ENCODE results near the gene LDHD. TPM values are rescaled to one million over a fixed set of nuclear protein-coding genes. Genes with fewer than 3 reads are reported as not detected.
A peak's percentile ranks its signal among the peaks of the same experiment; 100 is the strongest.

LDHD gene
- total and polyA plus RNA-seq, 4 donors, result 5.5 to 6.8 (median 5.6) TPM

DNA sequence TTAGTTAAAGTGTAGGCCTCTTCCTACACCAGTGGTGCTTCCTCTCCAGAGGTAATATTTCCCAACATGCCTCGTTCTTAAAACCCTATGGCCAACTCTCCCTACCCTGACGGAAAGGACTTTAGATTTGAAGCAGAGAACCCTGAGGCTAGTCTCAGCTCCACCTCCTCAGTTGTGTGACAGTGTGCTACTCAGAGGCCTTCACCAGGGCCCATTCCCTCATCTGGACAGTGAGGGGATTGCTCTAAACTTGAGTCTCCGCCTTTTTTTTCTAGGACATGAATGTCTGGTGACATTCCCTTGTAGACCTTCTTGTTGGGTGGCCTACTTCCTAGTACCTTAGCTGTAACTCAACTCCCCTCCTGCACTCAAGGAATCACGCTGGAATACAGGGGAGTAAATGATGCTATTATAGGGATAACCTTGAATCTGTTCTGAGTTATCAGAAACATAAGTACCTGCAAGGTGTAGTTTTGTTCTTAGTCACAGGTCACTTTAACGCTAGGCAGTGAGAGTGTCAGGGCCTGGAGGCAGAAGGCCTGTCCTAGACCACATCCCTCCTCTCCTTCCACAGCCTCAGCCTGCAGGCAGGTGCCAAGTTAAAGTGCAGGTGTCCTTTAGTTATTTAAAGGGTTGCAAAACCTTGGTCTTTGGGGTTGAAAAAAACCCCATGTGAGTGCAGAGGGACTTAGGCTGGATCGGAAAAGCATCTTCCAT is 26.9 kb downstream of the LDHD start:
- DNase-seq (no peak), ATAC-seq (ENCODE audit: low FRiP score) (no peak)
- WGBS, 2 donors, result 81% methylated on average over 6 of the region's 6 CpGs
- no peak overlapping the region for H3K27ac ChIP-seq (ENCODE audit: low read depth in 1 of 2, low read length in 2 of 2)
- no peaks in the 10 kb centered on the region for H3K9me3 ChIP-seq (ENCODE audit: control insufficient read depth, low read length)
- intact Hi-C loops (cut with DNase I), result no loop called here
- no peaks in the 10 kb centered on the region for H3K4me1 ChIP-seq (ENCODE audit: control insufficient read depth in 1 of 2, insufficient read depth in 2 of 2, low read length in 2 of 2)
- H3K27me3 ChIP-seq (ENCODE audit: control insufficient read depth in 1 of 2, insufficient read depth in 2 of 2, low read length in 1 of 2), result no peaks in the 10 kb centered on the region
- no peaks in the 10 kb centered on the region for H3K36me3 ChIP-seq (ENCODE audit: control insufficient read depth in 1 of 2, insufficient read depth in 2 of 2, low read length in 1 of 2)
- H3K4me3 ChIP-seq (ENCODE audit: low read length in 2 of 2), result no peak overlapping the region

GRCh38 chr16:75088934-75089333 is 27.6 kb downstream of the LDHD start:
- H3K9me3 ChIP-seq (ENCODE audit: control insufficient read depth, low read length), result no peaks in the 10 kb centered on the region
- intact Hi-C loops (cut with DNase I), result no loop called here
- no peaks in the 10 kb centered on the region for H3K36me3 ChIP-seq (ENCODE audit: control insufficient read depth in 1 of 2, insufficient read depth in 2 of 2, low read length in 1 of 2)
- 84 to 85% methylated on average over 8 of the region's 8 CpGs for WGBS, 2 donors
- no peak for ATAC-seq (ENCODE audit: low FRiP score)
- no peak overlapping the region for H3K4me3 ChIP-seq (ENCODE audit: low read length in 2 of 2)
- H3K4me1 ChIP-seq (ENCODE audit: control insufficient read depth in 1 of 2, insufficient read depth in 2 of 2, low read length in 2 of 2), result no peaks in the 10 kb centered on the region
- DNase-seq, result no peak
- H3K27me3 ChIP-seq (ENCODE audit: control insufficient read depth in 1 of 2, insufficient read depth in 2 of 2, low read length in 1 of 2), result no peaks in the 10 kb centered on the region
- no peak overlapping the region for H3K27ac ChIP-seq (ENCODE audit: low read depth in 1 of 2, low read length in 2 of 2)

GRCh38 chr16:75088216-75088615 is 28.4 kb downstream of the LDHD start:
- intact Hi-C loops (cut with DNase I), result no loop called here
- Histone ChIP-seq H3K9me3 (ENCODE audit: control insufficient read depth, low read length) (no peaks in the 10 kb centered on the region), H3K27ac (ENCODE audit: low read depth in 1 of 2, low read length in 2 of 2) (no peak overlapping the region), H3K4me1 (ENCODE audit: control insufficient read depth in 1 of 2, insufficient read depth in 2 of 2, low read length in 2 of 2) (no peaks in the 10 kb centered on the region), H3K36me3 (ENCODE audit: control insufficient read depth in 1 of 2, insufficient read depth in 2 of 2, low read length in 1 of 2) (no peaks in the 10 kb centered on the region), H3K4me3 (ENCODE audit: low read length in 2 of 2) (no peak overlapping the region), H3K27me3 (ENCODE audit: control insufficient read depth in 1 of 2, insufficient read depth in 2 of 2, low read length in 1 of 2) (no peaks in the 10 kb centered on the region)
- WGBS, 2 donors, result 61 to 77% methylated on average over 3 of the region's 3 CpGs
- DNase-seq (no peak), ATAC-seq (ENCODE audit: low FRiP score) (no peak)

DNA sequence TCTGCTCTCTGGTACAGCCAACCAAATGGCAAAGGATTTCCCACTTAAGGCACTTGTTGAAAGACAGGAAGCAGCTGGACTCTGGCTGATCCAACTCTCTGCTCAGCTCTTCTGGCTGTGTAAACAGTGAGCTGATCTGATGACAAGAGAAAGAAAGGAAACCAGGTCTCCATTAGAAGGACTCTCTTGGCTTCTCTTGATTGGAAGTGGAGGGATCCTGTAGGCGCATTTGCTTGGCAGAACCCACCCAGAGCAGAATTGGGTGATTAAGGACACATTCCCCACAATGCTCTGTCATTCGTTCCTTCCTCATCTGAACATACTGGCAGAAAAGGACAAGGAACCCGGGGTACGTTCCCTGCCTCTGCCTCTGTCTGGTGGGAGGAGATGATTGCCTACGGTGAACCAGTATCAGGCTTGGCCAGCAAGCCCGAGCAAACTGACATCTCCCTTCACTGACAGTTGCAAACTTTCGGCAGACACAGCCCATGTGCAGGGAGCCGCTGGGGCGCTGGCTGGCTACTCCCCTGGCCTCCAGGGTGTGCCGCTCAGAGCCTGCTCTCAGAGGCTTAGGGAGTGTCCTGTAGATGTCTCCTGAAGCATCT is 29.1 kb downstream of the LDHD start:
- H3K27ac ChIP-seq (ENCODE audit: low read depth in 1 of 2, low read length in 2 of 2), result no peak overlapping the region
- no peaks in the 10 kb centered on the region for H3K27me3 ChIP-seq (ENCODE audit: control insufficient read depth in 1 of 2, insufficient read depth in 2 of 2, low read length in 1 of 2)
- no peak for DNase-seq
- no peaks in the 10 kb centered on the region for H3K9me3 ChIP-seq (ENCODE audit: control insufficient read depth, low read length)
- no peak overlapping the region for H3K4me3 ChIP-seq (ENCODE audit: low read length in 2 of 2)
- intact Hi-C loops (cut with DNase I), result no loop called here
- WGBS, 2 donors, result 65 to 71% methylated on average over 10 of the region's 10 CpGs
- no peaks in the 10 kb centered on the region for H3K4me1 ChIP-seq (ENCODE audit: control insufficient read depth in 1 of 2, insufficient read depth in 2 of 2, low read length in 2 of 2)
- ATAC-seq (ENCODE audit: low FRiP score), result peak; percentile 65
- no peaks in the 10 kb centered on the region for H3K36me3 ChIP-seq (ENCODE audit: control insufficient read depth in 1 of 2, insufficient read depth in 2 of 2, low read length in 1 of 2)

DNA sequence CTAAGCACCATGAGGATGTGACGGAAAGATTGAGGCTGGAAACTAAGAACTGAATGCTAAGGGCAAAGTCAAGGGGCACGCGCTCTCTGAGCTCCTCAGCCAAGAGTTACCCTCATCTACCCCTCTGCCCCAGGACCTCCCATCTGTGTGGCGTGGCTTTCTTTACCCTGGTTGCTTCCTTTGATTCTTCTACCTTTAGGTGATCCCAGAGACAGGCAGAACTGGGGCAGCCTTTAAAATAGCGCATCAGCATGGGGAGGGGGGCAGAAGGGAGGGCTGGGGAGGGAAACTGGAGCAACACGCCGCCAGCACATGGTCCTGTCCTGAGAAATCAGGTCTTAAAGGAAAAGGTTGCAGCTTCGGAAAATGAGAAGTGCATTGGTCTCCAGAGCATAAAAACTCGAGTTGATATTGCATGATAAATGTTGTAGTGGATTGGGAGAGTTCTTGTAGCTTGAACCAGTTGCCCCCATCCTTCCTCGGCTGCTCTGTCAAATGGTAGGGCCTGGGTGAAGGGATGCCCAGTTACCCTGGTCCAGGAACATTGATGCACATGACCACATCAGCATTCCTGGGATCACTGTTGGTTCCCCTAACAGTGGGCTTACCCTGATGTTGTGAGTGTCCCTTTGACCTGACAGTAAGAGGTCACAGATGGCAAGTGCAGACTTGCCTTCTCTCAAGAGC is 29.7 kb downstream of the LDHD start:
- WGBS, 2 donors, result 94% methylated on average over 10 of the region's 10 CpGs
- Histone ChIP-seq H3K27ac (ENCODE audit: low read depth in 1 of 2, low read length in 2 of 2) (no peak overlapping the region), H3K4me3 (ENCODE audit: low read length in 2 of 2) (no peak overlapping the region), H3K4me1 (ENCODE audit: control insufficient read depth in 1 of 2, insufficient read depth in 2 of 2, low read length in 2 of 2) (no peaks in the 10 kb centered on the region), H3K9me3 (ENCODE audit: control insufficient read depth, low read length) (no peaks in the 10 kb centered on the region), H3K36me3 (ENCODE audit: control insufficient read depth in 1 of 2, insufficient read depth in 2 of 2, low read length in 1 of 2) (no peaks in the 10 kb centered on the region), H3K27me3 (ENCODE audit: control insufficient read depth in 1 of 2, insufficient read depth in 2 of 2, low read length in 1 of 2) (no peaks in the 10 kb centered on the region)
- intact Hi-C loops (cut with DNase I), result no loop called here
- ATAC-seq (ENCODE audit: low FRiP score) (no peak), DNase-seq (no peak)

DNA sequence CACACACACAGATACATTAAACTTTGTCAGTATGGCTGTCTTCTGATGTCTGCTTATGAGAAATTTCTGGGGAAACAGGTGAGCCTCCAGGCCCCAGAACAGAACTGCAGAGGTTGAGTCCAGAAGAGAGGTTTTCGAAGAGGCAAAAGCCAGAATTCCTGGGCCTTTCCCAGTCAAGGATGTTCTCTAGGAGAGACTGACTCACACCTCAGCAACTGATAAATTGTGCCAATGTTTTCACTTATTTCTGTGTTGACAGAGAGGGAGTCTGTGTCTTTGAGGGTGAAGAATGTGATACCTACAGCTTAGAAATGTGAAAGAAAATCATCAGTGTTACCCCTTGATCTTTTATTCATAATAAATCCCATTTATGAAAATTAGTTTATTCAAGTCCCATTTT is 30.3 kb downstream of the LDHD start:
- no peak overlapping the region for H3K27ac ChIP-seq (ENCODE audit: low read depth in 1 of 2, low read length in 2 of 2)
- H3K27me3 ChIP-seq (ENCODE audit: control insufficient read depth in 1 of 2, insufficient read depth in 2 of 2, low read length in 1 of 2), result no peaks in the 10 kb centered on the region
- no peaks in the 10 kb centered on the region for H3K36me3 ChIP-seq (ENCODE audit: control insufficient read depth in 1 of 2, insufficient read depth in 2 of 2, low read length in 1 of 2)
- no peak overlapping the region for H3K4me3 ChIP-seq (ENCODE audit: low read length in 2 of 2)
- H3K4me1 ChIP-seq (ENCODE audit: control insufficient read depth in 1 of 2, insufficient read depth in 2 of 2, low read length in 2 of 2), result peaks cover 0 to 4% of the 10 kb centered on the region in 2 donors
- WGBS, 2 donors, result 95 to 96% methylated on average over 1 of the region's 1 CpG
- DNase-seq (no peak), ATAC-seq (ENCODE audit: low FRiP score) (no peak)
- no peaks in the 10 kb centered on the region for H3K9me3 ChIP-seq (ENCODE audit: control insufficient read depth, low read length)
- intact Hi-C loops (cut with DNase I), result no loop called here

DNA sequence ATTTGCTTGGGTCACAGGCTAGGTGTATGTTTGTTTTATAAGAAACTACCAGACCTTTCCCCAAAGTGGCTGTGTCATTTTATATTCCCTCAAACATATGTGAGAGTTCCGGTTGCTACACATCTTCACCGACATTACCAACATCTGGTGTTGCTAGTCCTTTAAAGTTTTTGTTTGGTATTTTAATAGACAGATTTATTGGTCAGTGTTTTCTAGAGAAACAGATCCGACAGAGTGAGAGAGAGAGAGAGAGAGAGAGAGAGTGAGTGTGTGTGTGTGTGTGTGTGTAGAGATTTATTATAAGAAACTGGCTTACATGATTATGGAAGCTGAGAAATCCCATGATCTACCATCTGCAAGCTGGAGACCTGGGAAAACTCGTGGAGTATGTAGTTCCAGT is 31.0 kb downstream of the LDHD start:
- Histone ChIP-seq H3K36me3 (ENCODE audit: control insufficient read depth in 1 of 2, insufficient read depth in 2 of 2, low read length in 1 of 2) (no peaks in the 10 kb centered on the region), H3K27ac (ENCODE audit: low read depth in 1 of 2, low read length in 2 of 2) (no peak overlapping the region), H3K9me3 (ENCODE audit: control insufficient read depth, low read length) (no peaks in the 10 kb centered on the region), H3K4me1 (ENCODE audit: control insufficient read depth in 1 of 2, insufficient read depth in 2 of 2, low read length in 2 of 2) (peaks cover 0 to 5% of the 10 kb centered on the region in 2 donors), H3K27me3 (ENCODE audit: control insufficient read depth in 1 of 2, insufficient read depth in 2 of 2, low read length in 1 of 2) (no peaks in the 10 kb centered on the region), H3K4me3 (ENCODE audit: low read length in 2 of 2) (no peak overlapping the region)
- intact Hi-C loops (cut with DNase I), result no loop called here
- WGBS, 2 donors, result 84 to 92% methylated on average over 4 of the region's 4 CpGs
- no peak for DNase-seq
- no peak for ATAC-seq (ENCODE audit: low FRiP score)

GRCh38 chr16:75083813-75084212 is 32.8 kb downstream of the LDHD start:
- Histone ChIP-seq H3K4me3 (ENCODE audit: low read length in 2 of 2) (no peak overlapping the region), H3K27ac (ENCODE audit: low read depth in 1 of 2, low read length in 2 of 2) (no peak overlapping the region), H3K9me3 (ENCODE audit: control insufficient read depth, low read length) (no peaks in the 10 kb centered on the region), H3K4me1 (ENCODE audit: control insufficient read depth in 1 of 2, insufficient read depth in 2 of 2, low read length in 2 of 2) (peaks cover 0 to 5% of the 10 kb centered on the region in 2 donors), H3K36me3 (ENCODE audit: control insufficient read depth in 1 of 2, insufficient read depth in 2 of 2, low read length in 1 of 2) (no peaks in the 10 kb centered on the region), H3K27me3 (ENCODE audit: control insufficient read depth in 1 of 2, insufficient read depth in 2 of 2, low read length in 1 of 2) (no peaks in the 10 kb centered on the region)
- DNase-seq (no peak), ATAC-seq (ENCODE audit: low FRiP score) (no peak)
- intact Hi-C loops (cut with DNase I), result no loop called here
- WGBS, 2 donors, result 93 to 99% methylated on average over 5 of the region's 5 CpGs
